Adrenal gland (tissue), 5 donors: ENCODE results near the gene FAM219A.

Experiments
- POLR2A ChIP-seq, 2 donors: fragments of 450-650 bp; IDR thresholded peaks; one replicate each; pipeline ENCODE4 v1.6.1; 2017; ENCODE audit warnings: antibody characterized with exemption in 2 of 2, mild to moderate bottlenecking in 2 of 2, moderate library complexity in 1 of 2
- TF ChIP-seq, protein P1 (sequence below), 6 experiments: fragments of 450-650 bp in 4 of 6; fragments of 200-600 bp in 2 of 6; sonication (generic) in 1 of 6; IDR thresholded peaks; 1 replicate in 5 of 6; 2 replicates in 1 of 6; pipeline versions ENCODE4 v1.5.1 to v1.8.0; 2016 to 2021; ENCODE audit warnings: antibody characterized with exemption in 6 of 6, mild to moderate bottlenecking in 2 of 6, moderate library complexity in 1 of 6
- donor health status: DM: no; HTN: no; CAD: no.

DNA sequence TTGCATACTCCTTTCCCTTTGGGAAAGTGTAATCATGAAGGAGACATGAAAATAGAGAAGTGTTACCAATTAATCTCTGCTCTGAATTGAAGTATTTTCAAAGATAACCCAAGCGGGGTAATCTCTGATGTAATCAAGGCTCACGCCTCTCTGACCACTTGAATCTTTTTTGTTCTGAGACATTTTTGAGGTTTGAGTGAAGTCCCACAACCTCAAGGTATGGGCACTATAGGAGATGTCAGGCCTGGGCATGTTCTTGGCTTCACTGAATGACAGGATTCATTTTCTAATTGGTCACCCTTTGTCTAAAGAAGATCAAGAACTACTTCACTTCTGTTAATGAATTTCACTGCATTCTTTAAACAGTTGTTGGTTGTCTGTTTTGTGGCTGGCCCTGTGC lies 40.7 kb upstream of the FAM219A start:
- TF ChIP-seq, protein P1, sequence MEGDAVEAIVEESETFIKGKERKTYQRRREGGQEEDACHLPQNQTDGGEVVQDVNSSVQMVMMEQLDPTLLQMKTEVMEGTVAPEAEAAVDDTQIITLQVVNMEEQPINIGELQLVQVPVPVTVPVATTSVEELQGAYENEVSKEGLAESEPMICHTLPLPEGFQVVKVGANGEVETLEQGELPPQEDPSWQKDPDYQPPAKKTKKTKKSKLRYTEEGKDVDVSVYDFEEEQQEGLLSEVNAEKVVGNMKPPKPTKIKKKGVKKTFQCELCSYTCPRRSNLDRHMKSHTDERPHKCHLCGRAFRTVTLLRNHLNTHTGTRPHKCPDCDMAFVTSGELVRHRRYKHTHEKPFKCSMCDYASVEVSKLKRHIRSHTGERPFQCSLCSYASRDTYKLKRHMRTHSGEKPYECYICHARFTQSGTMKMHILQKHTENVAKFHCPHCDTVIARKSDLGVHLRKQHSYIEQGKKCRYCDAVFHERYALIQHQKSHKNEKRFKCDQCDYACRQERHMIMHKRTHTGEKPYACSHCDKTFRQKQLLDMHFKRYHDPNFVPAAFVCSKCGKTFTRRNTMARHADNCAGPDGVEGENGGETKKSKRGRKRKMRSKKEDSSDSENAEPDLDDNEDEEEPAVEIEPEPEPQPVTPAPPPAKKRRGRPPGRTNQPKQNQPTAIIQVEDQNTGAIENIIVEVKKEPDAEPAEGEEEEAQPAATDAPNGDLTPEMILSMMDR (IDR thresholded peaks at IDR 0.05): no peak
- TF ChIP-seq POLR2A (IDR thresholded peaks at IDR 0.05): no peak
